Stimulated activated effector memory CD8-positive, alpha-beta T cell treated with anti-CD3 and anti-CD28 coated beads, Interleukin-12 subunit alpha, Interleukin-12 subunit beta, amount 100 ng/mL, for 72 hours (primary cell): ENCODE data around the gene UBFD1.
A peak's percentile ranks its signal among the peaks of the same experiment; 100 is the strongest.
"Not testable (repeated sequence)": the region's sequence is repeated elsewhere in the genome, so short reads cannot be mapped to it uniquely, and the experiment has no call there.

Experiments
- ATAC-seq: fragments of 150-1000 bp; cut with Tn5 transposase; 2 replicates; pipeline ENCODE4 v1.10.0; 2021
- DNase-seq, 2 donors: peaks; one replicate each; pipeline ENCODE4 v3.0.0; 2021 to 2022; ENCODE audit warnings: low spot score in 2 of 2
- H3K27ac Mint-ChIP-seq: one replicate; pipeline ENCODE4 v1.8.0; 2022; ENCODE audit warnings: mild to moderate bottlenecking, mixed read lengths
- H3K36me3 Mint-ChIP-seq: one replicate; pipeline ENCODE4 v1.8.0; 2022; ENCODE audit warnings: mild to moderate bottlenecking, mixed read lengths
- H3K4me1 Mint-ChIP-seq: one replicate; pipeline ENCODE4 v1.8.0; 2022; ENCODE audit warnings: mixed read lengths
- H3K4me3 Mint-ChIP-seq: one replicate; pipeline ENCODE4 v1.8.0; 2022; ENCODE audit warnings: mild to moderate bottlenecking, mixed read lengths
- H3K9me3 Mint-ChIP-seq: one replicate; pipeline ENCODE4 v1.8.0; 2022; ENCODE audit warnings: mixed read lengths

UBFD1 gene

DNA sequence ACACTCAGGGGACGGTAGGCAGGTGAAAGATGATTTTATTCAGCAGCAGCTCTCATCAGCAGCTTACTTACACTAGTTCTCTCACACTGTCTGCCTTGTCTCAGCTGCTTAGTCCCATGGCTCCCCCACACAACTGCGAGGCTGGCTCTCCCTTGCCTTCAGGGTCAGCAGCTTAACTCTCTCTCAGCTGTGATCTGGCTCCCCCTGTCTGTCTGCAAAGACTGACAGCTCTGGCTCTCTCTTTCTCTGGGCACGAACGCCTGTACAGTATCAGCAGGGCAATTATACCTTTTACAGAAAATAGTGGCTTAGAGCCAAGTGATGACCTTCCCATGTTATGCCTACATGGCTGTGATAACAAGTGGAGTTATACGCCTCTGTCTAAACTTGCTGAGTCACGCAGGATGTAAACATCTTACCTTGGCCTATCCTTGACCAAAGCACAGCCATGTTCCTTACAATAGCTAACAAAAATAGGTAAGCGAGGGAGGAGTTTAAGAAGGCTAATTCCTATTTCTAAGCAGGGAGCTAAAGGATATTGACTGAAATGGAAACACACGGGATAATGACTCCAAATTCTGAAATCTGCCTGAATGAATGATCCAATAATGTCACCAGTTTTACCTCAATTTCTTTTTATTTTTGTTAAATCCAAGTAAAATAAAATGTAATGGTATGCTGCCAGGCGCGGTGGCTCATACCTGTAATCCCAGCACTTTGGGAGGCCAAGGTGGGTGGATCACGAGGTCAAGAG lies 39.7 kb downstream of the UBFD1 start:
- H3K27ac Mint-ChIP-seq, result peak overlapping the region; percentile 61
- H3K36me3 Mint-ChIP-seq, result peaks cover 41% of the 10 kb centered on the region
- DNase-seq (peak in 1 of 2 donors; percentile 3), ATAC-seq (no peak)
- peak overlapping the region; percentile 75 for H3K4me3 Mint-ChIP-seq
- H3K4me1 Mint-ChIP-seq, result peaks cover 30% of the 10 kb centered on the region
- H3K9me3 Mint-ChIP-seq, result no peaks in the 10 kb centered on the region

DNA sequence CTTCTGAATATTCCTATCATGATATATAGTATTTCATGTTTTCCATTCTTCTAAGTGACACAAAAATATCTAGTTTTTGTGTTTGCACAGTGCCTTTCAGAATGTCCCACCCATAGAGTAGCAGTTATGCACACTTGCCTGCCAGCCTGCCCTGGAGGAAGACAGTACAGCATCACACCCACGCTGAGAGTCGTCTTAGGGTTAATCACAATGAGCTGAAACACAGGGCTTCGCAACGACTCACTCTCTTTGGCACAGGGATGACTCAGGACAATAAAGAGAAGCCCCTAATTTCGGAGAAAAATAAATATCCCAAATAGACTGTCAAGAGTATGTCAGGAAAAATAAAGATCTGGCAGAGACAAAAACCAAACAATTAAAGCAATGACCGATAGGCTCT lies 50.2 kb downstream of the UBFD1 start:
- H3K4me3 Mint-ChIP-seq, result no peak overlapping the region
- no peaks in the 10 kb centered on the region for H3K9me3 Mint-ChIP-seq
- peaks cover 57% of the 10 kb centered on the region for H3K36me3 Mint-ChIP-seq
- no peak for DNase-seq
- ATAC-seq, result no peak
- H3K27ac Mint-ChIP-seq, result no peak overlapping the region
- H3K4me1 Mint-ChIP-seq, result no peaks in the 10 kb centered on the region

DNA sequence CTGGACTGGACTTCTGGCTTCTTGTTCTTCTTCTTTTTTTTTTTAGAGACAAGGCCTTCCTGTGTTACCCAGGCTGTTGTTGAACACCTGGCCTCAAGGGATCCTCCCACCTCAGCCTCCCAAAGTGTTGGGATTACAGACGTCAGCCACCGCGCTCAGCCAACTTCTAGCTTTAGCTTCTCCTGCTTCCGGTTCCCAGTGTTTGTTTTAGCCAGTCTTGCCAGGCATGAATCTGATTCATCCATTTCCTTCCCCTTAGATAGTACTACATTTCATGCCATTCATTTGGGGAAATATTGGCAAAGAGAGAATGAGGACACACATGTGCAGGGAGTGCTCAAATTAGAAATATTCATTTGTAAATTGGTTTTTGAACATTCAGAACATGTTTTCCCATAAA lies 50.7 kb downstream of the UBFD1 start:
- H3K9me3 Mint-ChIP-seq, result no peaks in the 10 kb centered on the region
- H3K4me1 Mint-ChIP-seq, result no peaks in the 10 kb centered on the region
- H3K36me3 Mint-ChIP-seq, result peaks cover 57% of the 10 kb centered on the region
- H3K4me3 Mint-ChIP-seq, result no peak overlapping the region
- ATAC-seq, result no peak
- no peak for DNase-seq
- no peak overlapping the region for H3K27ac Mint-ChIP-seq

DNA sequence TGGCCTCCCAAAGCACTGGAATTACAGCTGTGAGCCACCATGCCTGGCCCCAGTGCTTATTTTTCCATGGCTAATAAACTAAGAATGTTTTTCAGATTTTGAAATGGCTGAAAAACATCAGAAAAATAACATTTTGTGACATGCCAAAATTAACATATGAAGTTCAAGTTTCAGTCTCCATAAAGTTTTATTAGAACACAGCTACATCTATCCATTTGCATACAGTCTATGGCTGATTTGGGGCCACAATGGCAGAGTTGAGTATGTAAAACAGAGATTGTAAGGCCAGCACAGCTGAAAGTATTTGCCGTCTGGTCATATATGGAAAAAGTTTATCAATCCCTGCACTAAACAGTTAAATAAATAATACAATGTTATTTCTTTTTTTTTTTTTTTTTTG lies 52.4 kb downstream of the UBFD1 start:
- Mint-ChIP-seq H3K27ac (no peak overlapping the region), H3K4me1 (no peaks in the 10 kb centered on the region), H3K4me3 (no peak overlapping the region), H3K9me3 (no peaks in the 10 kb centered on the region), H3K36me3 (peaks cover 62% of the 10 kb centered on the region)
- DNase-seq (no peak), ATAC-seq (no peak)

DNA sequence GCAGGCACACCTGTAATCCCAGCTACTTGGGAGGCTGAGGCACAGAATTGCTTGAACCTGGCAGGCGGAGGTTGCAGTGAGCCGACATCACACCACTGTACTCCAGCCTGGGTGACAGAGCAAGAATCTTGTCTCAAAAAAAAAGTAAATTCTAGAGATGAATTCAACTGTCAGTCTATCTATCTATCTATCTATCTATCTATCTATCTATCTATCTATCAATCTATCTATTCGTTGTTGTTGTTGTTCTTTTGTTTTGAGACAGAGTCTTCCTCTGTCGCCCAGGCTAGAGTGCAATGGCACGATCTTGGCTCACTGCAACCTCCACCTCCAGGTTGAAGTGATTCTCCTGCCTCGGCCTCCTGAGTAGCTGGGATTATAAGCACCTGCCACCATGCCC lies 53.4 kb downstream of the UBFD1 start:
- not testable (repeated sequence) for ATAC-seq
- peaks cover 72% of the 10 kb centered on the region for H3K36me3 Mint-ChIP-seq

DNA sequence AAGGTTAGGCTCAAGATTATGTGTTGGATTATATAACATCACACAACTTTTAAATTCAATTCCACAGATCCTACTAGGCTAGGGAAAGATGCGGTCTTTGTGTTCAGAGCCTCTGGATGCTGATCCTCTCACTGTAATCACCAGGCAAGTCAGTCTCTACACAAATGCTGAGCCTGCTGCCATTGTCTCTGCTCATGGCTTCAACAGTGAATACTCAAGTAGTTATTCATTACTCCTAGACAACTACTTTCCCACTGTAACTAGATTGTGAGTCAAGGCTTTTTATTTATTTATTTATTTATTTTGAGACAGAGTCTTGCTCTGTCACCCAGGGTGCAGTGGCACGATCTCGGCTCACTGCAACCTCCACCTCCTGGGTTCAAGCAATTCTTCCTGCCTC lies 54.4 kb downstream of the UBFD1 start:
- no peak overlapping the region for H3K27ac Mint-ChIP-seq
- H3K4me3 Mint-ChIP-seq, result no peak overlapping the region
- H3K36me3 Mint-ChIP-seq, result peaks cover 75% of the 10 kb centered on the region
- no peaks in the 10 kb centered on the region for H3K4me1 Mint-ChIP-seq
- DNase-seq (no peak), ATAC-seq (no peak)
- no peaks in the 10 kb centered on the region for H3K9me3 Mint-ChIP-seq

More for the DNA sequence above, 53.4 kb downstream of the UBFD1 start:
- not testable (repeated sequence) for H3K9me3 Mint-ChIP-seq, H3K27ac Mint-ChIP-seq, H3K4me1 Mint-ChIP-seq, DNase-seq, H3K4me3 Mint-ChIP-seq

DNA sequence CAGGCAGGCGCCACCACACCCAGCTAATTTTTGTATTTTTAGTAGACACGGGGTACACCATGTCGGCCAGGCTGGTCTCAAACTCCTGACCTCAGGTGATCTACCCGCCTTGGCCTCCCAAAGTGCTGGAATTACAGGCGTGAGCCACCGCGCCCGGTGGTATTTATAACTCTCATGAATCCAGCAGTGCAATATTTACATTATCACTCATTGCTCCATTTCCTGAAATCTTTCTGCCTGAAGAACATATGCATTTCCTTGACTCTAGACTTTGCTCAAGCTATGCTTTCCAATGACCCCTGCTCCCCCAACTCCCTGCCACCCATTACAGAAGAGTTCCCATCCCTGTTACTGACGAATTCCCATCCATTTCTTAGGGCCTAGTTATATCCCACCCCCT lies 58.3 kb downstream of the UBFD1 start:
- H3K27ac Mint-ChIP-seq, result peak overlapping the region; percentile 54
- H3K36me3 Mint-ChIP-seq, result peaks cover 96% of the 10 kb centered on the region
- H3K4me1 Mint-ChIP-seq, result no peaks in the 10 kb centered on the region
- H3K4me3 Mint-ChIP-seq, result no peak overlapping the region
- H3K9me3 Mint-ChIP-seq, result no peaks in the 10 kb centered on the region
- DNase-seq (no peak), ATAC-seq (no peak)
